SK-N-SH treated with all-trans-retinoic acid at 6 μM for 48 hours (cell line): ENCODE results near the gene SLC35B2.

Experiments used
- ATAC-seq: fragments of 200-7000 bp; cut with Tn5 transposase; 3 replicates; pipeline ENCODE4 v1.9.1; 2020; ENCODE audit warnings: mild to moderate bottlenecking, moderate library complexity
- ARNTL ChIP-seq: fragments of 450-650 bp; formaldehyde crosslinking; IDR thresholded peaks from 2 replicates; pipeline ENCODE4 v1.5.0; 2020; ENCODE audit warnings: low read depth, mild to moderate bottlenecking, moderate library complexity, borderline replicate concordance
- BACH2 ChIP-seq: fragments of 250-450 bp; sonication (Bioruptor Pico); IDR thresholded peaks from 2 replicates; pipeline ENCODE4 v1.9.0; 2021; ENCODE audit warnings: mild to moderate bottlenecking, borderline replicate concordance
- CREB5 ChIP-seq: fragments of 250-450 bp; sonication (Bioruptor Pico); IDR thresholded peaks from 2 replicates; pipeline ENCODE4 v1.5.1; 2020; ENCODE audit warnings: low read depth, mild to moderate bottlenecking, moderate library complexity
- CSDC2 ChIP-seq: fragments of 250-450 bp; sonication (Bioruptor Pico); IDR thresholded peaks from 2 replicates; pipeline ENCODE4 v1.5.0; 2020; ENCODE audit warnings: mild to moderate bottlenecking, moderate library complexity
- ESRRG ChIP-seq: fragments of 250-450 bp; sonication (Bioruptor Pico); IDR thresholded peaks from 2 replicates; pipeline ENCODE4 v1.6.1; 2021; ENCODE audit warnings: mild to moderate bottlenecking
- GLIS3 ChIP-seq: fragments of 250-450 bp; sonication (Bioruptor Pico); IDR thresholded peaks from 2 replicates; pipeline ENCODE4 v1.5.0; 2020; ENCODE audit warnings: mild to moderate bottlenecking, moderate library complexity
- ISL1 ChIP-seq: fragments of 250-450 bp; sonication (Bioruptor Pico); IDR thresholded peaks from 2 replicates; pipeline ENCODE4 v2.1.2; 2022; ENCODE audit warnings: mild to moderate bottlenecking, moderate library complexity
- OSR1 ChIP-seq: fragments of 250-450 bp; sonication (Bioruptor Pico); IDR thresholded peaks from 2 replicates; pipeline ENCODE4 v1.8.0; 2022; ENCODE audit warnings: moderate library complexity, mild to moderate bottlenecking, inconsistent platforms
- PATZ1 ChIP-seq: fragments of 250-450 bp; sonication (Bioruptor Pico); IDR thresholded peaks from 2 replicates; pipeline ENCODE4 v1.8.0; 2020; ENCODE audit warnings: mild to moderate bottlenecking, moderate library complexity, borderline replicate concordance
- PPARA ChIP-seq: fragments of 250-450 bp; sonication (Bioruptor Pico); IDR thresholded peaks from 2 replicates; pipeline ENCODE4 v1.5.0; 2020; ENCODE audit warnings: mild to moderate bottlenecking, borderline replicate concordance
- RARB ChIP-seq: fragments of 250-450 bp; sonication (Bioruptor Pico); IDR thresholded peaks from 2 replicates; pipeline ENCODE4 v1.8.0; 2021; ENCODE audit warnings: mild to moderate bottlenecking, moderate library complexity
- SNAI2 ChIP-seq: fragments of 250-450 bp; sonication (Bioruptor Pico); IDR thresholded peaks from 2 replicates; pipeline ENCODE4 v1.5.0; 2020; ENCODE audit warnings: mild to moderate bottlenecking, moderate library complexity
- TOX ChIP-seq: fragments of 250-450 bp; sonication (Bioruptor Pico); IDR thresholded peaks from 2 replicates; pipeline ENCODE4 v1.8.0; 2021; ENCODE audit warnings: mild to moderate bottlenecking, moderate library complexity, borderline replicate concordance
- ZC3H10 ChIP-seq: fragments of 250-450 bp; sonication (Bioruptor Pico); IDR thresholded peaks from 2 replicates; pipeline ENCODE4 v1.5.1; 2021; ENCODE audit warnings: mild to moderate bottlenecking, moderate library complexity
- ZFP3 ChIP-seq: fragments of 250-450 bp; sonication (Bioruptor Pico); IDR thresholded peaks from 2 replicates; pipeline ENCODE4 v1.5.0; 2020; ENCODE audit warnings: mild to moderate bottlenecking, moderate library complexity
- ZFP30 ChIP-seq: fragments of 450-650 bp; formaldehyde crosslinking; IDR thresholded peaks from 2 replicates; pipeline ENCODE4 v1.5.0; 2022; ENCODE audit warnings: mild to moderate bottlenecking, moderate library complexity
- ZNF565 ChIP-seq: fragments of 450-650 bp; formaldehyde crosslinking; conservative IDR thresholded peaks from 2 replicates; pipeline ENCODE4 v1.5.0; 2020; ENCODE audit warnings: low read depth, mild to moderate bottlenecking, moderate library complexity
- ZNF70 ChIP-seq: fragments of 450-650 bp; formaldehyde crosslinking; IDR thresholded peaks from 2 replicates; pipeline ENCODE4 v1.5.0; 2020; ENCODE audit warnings: mild to moderate bottlenecking, moderate library complexity
- ZNF8 ChIP-seq: fragments of 450-650 bp; formaldehyde crosslinking; IDR thresholded peaks from 2 replicates; pipeline ENCODE4 v1.5.0; 2020; ENCODE audit warnings: mild to moderate bottlenecking, moderate library complexity
- TF ChIP-seq, protein P1 (sequence below): fragments of 250-450 bp; sonication (Bioruptor Pico); IDR thresholded peaks from 2 replicates; pipeline ENCODE4 v1.5.0; 2020; ENCODE audit warnings: mild to moderate bottlenecking, moderate library complexity
- TF ChIP-seq, protein P2 (sequence below): fragments of 250-450 bp; sonication (Bioruptor Pico); IDR thresholded peaks from 2 replicates; pipeline ENCODE4 v1.8.0; 2021; ENCODE audit warnings: low read depth, mild to moderate bottlenecking, moderate library complexity, borderline replicate concordance

Gene SLC35B2

GRCh38 chr6:44269178-44269920 is 12.0 kb upstream of the SLC35B2 start:
- no peak for ATAC-seq
- TF ChIP-seq, protein P1, sequence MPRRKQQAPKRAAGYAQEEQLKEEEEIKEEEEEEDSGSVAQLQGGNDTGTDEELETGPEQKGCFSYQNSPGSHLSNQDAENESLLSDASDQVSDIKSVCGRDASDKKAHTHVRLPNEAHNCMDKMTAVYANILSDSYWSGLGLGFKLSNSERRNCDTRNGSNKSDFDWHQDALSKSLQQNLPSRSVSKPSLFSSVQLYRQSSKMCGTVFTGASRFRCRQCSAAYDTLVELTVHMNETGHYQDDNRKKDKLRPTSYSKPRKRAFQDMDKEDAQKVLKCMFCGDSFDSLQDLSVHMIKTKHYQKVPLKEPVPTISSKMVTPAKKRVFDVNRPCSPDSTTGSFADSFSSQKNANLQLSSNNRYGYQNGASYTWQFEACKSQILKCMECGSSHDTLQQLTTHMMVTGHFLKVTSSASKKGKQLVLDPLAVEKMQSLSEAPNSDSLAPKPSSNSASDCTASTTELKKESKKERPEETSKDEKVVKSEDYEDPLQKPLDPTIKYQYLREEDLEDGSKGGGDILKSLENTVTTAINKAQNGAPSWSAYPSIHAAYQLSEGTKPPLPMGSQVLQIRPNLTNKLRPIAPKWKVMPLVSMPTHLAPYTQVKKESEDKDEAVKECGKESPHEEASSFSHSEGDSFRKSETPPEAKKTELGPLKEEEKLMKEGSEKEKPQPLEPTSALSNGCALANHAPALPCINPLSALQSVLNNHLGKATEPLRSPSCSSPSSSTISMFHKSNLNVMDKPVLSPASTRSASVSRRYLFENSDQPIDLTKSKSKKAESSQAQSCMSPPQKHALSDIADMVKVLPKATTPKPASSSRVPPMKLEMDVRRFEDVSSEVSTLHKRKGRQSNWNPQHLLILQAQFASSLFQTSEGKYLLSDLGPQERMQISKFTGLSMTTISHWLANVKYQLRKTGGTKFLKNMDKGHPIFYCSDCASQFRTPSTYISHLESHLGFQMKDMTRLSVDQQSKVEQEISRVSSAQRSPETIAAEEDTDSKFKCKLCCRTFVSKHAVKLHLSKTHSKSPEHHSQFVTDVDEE (CRISPR knock-in tag) = no peak
- TF ChIP-seq ZFP30 (CRISPR knock-in tag) = no peak
- TF ChIP-seq, protein P2, sequence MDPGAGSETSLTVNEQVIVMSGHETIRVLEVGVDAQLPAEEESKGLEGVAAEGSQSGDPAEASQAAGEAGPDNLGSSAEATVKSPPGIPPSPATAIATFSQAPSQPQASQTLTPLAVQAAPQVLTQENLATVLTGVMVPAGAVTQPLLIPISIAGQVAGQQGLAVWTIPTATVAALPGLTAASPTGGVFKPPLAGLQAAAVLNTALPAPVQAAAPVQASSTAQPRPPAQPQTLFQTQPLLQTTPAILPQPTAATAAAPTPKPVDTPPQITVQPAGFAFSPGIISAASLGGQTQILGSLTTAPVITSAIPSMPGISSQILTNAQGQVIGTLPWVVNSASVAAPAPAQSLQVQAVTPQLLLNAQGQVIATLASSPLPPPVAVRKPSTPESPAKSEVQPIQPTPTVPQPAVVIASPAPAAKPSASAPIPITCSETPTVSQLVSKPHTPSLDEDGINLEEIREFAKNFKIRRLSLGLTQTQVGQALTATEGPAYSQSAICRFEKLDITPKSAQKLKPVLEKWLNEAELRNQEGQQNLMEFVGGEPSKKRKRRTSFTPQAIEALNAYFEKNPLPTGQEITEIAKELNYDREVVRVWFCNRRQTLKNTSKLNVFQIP = no peak
- no peak for TF ChIP-seq OSR1 (CRISPR knock-in tag)
- TF ChIP-seq SNAI2 (CRISPR knock-in tag) = no peak
- no peak for TF ChIP-seq TOX
- TF ChIP-seq CSDC2 (CRISPR knock-in tag) = no peak
- no peak for TF ChIP-seq GLIS3
- no peak for TF ChIP-seq ISL1 (CRISPR knock-in tag)
- TF ChIP-seq ZNF8 (CRISPR knock-in tag) = no peak
- TF ChIP-seq ZNF565 = no peak
- no peak for TF ChIP-seq ZNF70 (CRISPR knock-in tag)
- TF ChIP-seq ZC3H10 (CRISPR knock-in tag) = no peak
- no peak for TF ChIP-seq PPARA (CRISPR knock-in tag)
- no peak for TF ChIP-seq RARB (CRISPR knock-in tag)
- TF ChIP-seq ARNTL (CRISPR knock-in tag) = no peak
- TF ChIP-seq PATZ1 (CRISPR knock-in tag) = no peak

DNA sequence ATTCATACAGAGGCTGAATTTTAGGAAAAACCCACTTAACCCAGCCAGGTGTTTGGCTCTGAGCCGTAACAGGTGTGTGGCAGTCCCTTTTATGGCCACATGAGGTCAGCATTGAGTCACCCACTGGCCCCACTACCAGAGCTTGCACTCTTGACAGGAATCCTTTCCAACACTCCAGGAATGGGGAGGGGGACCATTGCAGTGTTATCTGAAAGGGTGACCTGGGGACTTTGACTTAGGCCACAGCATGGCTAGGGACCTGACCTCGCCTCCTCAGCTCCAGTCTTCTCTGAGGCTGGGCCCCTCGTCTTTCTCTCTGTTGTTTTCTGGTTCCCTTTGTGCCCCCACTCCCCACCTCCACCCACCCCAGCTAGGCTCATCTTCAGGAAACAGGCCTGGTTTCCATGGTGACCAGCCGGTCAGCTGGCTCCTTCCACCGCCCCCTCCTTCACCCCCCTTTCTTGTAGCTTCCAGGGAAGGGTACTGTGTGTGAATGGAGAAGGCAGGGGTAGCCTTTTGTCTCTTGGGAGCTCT is 10.8 kb upstream of the SLC35B2 start:
- ATAC-seq = peak; percentile 17; the same call in 2 of the 3 replicates

More for the DNA sequence above, 10.8 kb upstream of the SLC35B2 start:
- no peak for TF ChIP-seq GLIS3
- no peak for TF ChIP-seq BACH2 (CRISPR knock-in tag)
- no peak for TF ChIP-seq ZFP3
- no peak for TF ChIP-seq RARB (CRISPR knock-in tag)
- TF ChIP-seq, protein P2 = no peak
- TF ChIP-seq ESRRG (CRISPR knock-in tag) = no peak
- TF ChIP-seq CREB5 (CRISPR knock-in tag) = no peak
- no peak for TF ChIP-seq TOX
- no peak for TF ChIP-seq ZFP30 (CRISPR knock-in tag)
